Skeletal muscle tissue (tissue), 4 donors: ENCODE results near the gene CPT2. TPM values are rescaled to one million over a fixed set of nuclear protein-coding genes. Genes with fewer than 3 reads are reported as not detected.
"Not testable (repeated sequence)": the region's sequence is repeated elsewhere in the genome, so short reads cannot be mapped to it uniquely, and the experiment has no call there.

Experiments used
- H3K27ac ChIP-seq: one replicate; pipeline ENCODE4 v1.7.0; 2013; ENCODE audit warnings: mild to moderate bottlenecking, low read depth, low read length, inconsistent platforms
- H3K27me3 ChIP-seq, 3 donors: one replicate each; pipeline ENCODE4 v1.7.0; 2013; ENCODE audit warnings: low read length in 3 of 3; ENCODE audit not compliant: control insufficient read depth in 3 of 3, insufficient read depth in 3 of 3
- H3K36me3 ChIP-seq, 3 donors: one replicate each; pipeline ENCODE4 v1.7.0; 2013; ENCODE audit warnings: low read length in 3 of 3; ENCODE audit not compliant: control insufficient read depth in 3 of 3, insufficient read depth in 3 of 3
- H3K4me1 ChIP-seq, 3 donors: one replicate each; pipeline ENCODE4 v1.7.0; 2013; ENCODE audit warnings: low read length in 3 of 3, mild to moderate bottlenecking in 3 of 3; ENCODE audit not compliant: control insufficient read depth in 3 of 3, insufficient read depth in 3 of 3
- H3K4me3 ChIP-seq, 3 donors: one replicate each; pipeline ENCODE4 v1.7.0; 2013; ENCODE audit warnings: low read length in 3 of 3
- H3K9ac ChIP-seq, 3 donors: one replicate each; pipeline ENCODE4 v1.7.0; 2013; ENCODE audit warnings: low read length in 3 of 3, mild to moderate bottlenecking in 3 of 3, moderate library complexity in 2 of 3, low read depth in 1 of 3
- H3K9me3 ChIP-seq, 3 donors: one replicate each; pipeline ENCODE4 v1.7.0; 2013; ENCODE audit warnings: low read length in 3 of 3; ENCODE audit not compliant: control insufficient read depth in 3 of 3
- total RNA-seq: library from RNA; depleted of rRNA; stranded (reverse); fragments of >200 nt; gene quantifications from one replicate; pipeline ENCODE4 v1.2.3, GENCODE V29; 2014
- donor health status: Osteomylitis.

Gene CPT2
- total RNA-seq, 1 donor from 2014 or later: 8.9 TPM

DNA sequence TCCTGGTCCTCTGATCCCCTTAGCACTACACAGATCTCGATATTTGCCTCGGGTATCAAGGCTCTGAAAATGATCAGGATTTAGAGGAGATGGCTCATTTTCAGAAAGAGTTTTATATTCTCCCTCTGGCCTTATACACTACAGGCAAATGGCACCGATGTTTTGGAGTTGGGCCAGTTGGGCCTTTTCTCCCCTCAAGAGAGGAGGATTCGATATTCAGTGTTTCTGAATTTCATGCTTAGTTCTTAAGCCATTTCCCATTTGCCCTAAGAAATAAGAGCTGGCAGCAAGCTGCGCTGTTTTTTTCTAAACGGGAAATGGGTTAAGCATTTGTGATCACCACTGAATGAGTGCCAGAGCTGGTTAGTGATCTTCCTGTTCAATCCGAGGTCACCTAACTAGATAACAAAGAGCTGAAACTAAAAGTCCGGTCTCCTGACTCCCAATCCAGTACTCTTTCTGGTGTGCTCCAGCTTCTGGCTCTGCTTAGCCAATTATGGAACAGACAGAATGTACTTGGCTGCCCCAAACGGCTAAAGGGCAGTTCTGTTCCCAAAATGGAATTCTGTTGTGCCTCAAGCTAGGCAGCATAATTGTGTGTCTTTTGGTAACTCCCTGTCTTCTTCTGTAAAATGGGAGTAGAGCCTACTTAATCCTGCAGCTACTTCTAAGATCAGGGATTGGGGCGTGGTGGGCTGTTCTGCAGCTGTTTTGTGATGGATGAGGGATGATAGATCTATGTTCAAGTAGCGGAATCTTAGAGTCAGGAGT, 1.2 kb upstream of the CPT2 start:
- Histone ChIP-seq H3K9ac (peak overlapping the region in 1 of 3 donors; percentile 94), H3K36me3 (no peaks in the 10 kb centered on the region), H3K27ac (peak overlapping the region; percentile 97), H3K4me3 (peak overlapping the region; percentile 67 to 89 (median 87)), H3K4me1 (peaks cover 26 to 30% (median 28%) of the 10 kb centered on the region in 3 donors), H3K9me3 (no peaks in the 10 kb centered on the region), H3K27me3 (no peaks in the 10 kb centered on the region)

DNA sequence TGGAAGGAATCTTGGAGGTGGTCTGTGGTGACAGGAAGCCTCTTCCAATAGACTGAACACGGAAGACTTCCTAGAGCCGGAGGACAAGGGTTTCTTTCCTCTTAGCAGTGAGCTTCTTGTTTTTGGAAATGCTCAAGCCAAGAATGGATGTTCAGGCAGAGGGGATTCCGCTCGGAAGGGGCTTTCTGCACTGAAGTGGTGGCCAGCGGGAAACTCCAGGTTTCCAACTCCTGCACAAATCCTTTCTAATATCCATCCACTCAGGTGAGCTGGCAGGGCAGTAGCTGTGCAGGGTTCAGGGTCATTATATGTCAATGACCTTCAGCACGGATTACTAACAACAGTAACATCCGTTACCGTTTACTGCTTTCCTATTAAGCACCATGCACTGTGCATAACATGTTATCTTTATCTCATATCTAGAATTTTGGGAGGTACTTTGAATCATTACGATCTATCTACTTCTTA, 573 bp upstream of the CPT2 start:
- Histone ChIP-seq H3K4me1 (peaks cover 26 to 30% (median 28%) of the 10 kb centered on the region in 3 donors), H3K4me3 (peak overlapping the region; percentile 67 to 89 (median 87)), H3K9ac (peak overlapping the region; percentile 52 to 95 (median 94)), H3K27ac (peak overlapping the region; percentile 97), H3K9me3 (no peaks in the 10 kb centered on the region), H3K27me3 (no peaks in the 10 kb centered on the region), H3K36me3 (peaks cover 0 to 4% (median 0%) of the 10 kb centered on the region in 3 donors)

GRCh38 chr1:53197291-53198200, 922 bp downstream of the CPT2 start:
- Histone ChIP-seq H3K27me3 (no peaks in the 10 kb centered on the region), H3K9me3 (no peaks in the 10 kb centered on the region), H3K4me1 (peaks cover 26 to 30% (median 28%) of the 10 kb centered on the region in 3 donors), H3K4me3 (peak overlapping the region; percentile 83 to 89 (median 87)), H3K27ac (peak overlapping the region; percentile 97), H3K36me3 (peaks cover 3 to 15% (median 8%) of the 10 kb centered on the region in 3 donors), H3K9ac (peak overlapping the region; percentile 85 to 95 (median 94))

GRCh38 chr1:53198241-53198651, 1.6 kb downstream of the CPT2 start:
- Histone ChIP-seq H3K9ac (peak overlapping the region; percentile 51 to 95 (median 85)), H3K27ac (peak overlapping the region; percentile 97), H3K4me3 (peak overlapping the region; percentile 0 to 83 (median 38)), H3K9me3 (no peaks in the 10 kb centered on the region), H3K36me3 (peaks cover 9 to 22% (median 15%) of the 10 kb centered on the region in 3 donors), H3K4me1 (peaks cover 26 to 30% (median 28%) of the 10 kb centered on the region in 3 donors), H3K27me3 (no peaks in the 10 kb centered on the region)

DNA sequence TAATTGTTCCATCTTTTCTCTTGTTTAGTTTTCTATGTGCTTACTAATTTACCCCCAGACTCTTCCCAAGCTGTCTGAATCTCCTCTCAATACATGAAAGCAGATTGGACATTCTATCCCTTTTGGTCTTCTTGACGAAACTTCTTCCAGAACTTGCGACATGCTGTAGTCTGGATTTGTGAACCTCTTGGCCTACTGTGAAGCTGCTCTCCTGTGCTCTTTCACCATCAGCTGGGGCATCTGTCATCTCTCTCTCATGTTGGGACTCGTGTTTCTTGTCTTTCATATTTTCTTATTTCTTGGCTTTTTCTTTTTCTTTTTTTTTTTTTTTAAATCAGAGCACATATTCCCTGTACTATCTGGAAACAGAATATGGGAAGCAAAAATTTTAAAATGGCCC, 6.8 kb downstream of the CPT2 start:
- Histone ChIP-seq H3K27ac (no peak overlapping the region), H3K36me3 (peaks cover 18 to 51% (median 47%) of the 10 kb centered on the region in 3 donors), H3K9ac (no peak overlapping the region)

DNA sequence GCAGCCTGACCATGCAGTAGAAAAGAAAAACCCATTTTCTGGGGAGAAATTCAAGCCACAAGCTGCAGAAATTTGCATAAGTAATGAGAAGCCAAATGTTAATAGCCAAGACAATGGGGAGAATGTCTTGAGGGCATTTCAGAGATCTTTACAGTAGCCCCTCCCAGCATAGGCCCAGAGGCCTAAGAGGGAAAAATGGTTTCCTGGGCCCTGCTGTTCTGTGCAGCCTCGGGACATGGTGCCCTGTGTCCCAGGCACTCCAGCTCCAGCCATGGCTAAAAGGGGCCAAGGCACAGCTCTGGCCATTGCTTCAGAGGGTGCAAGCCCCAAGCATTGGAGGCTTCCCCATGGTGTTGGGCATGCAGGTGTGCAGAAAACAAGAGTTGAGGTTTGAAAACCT, 8.9 kb downstream of the CPT2 start:
- H3K27ac ChIP-seq: not testable (repeated sequence)
- peaks cover 31 to 66% (median 63%) of the 10 kb centered on the region in 3 donors for H3K36me3 ChIP-seq

More for the DNA sequence above, 6.8 kb downstream of the CPT2 start:
- H3K27me3 ChIP-seq: no peaks in the 10 kb centered on the region
- H3K4me3 ChIP-seq: no peak overlapping the region
- peaks cover 3 to 6% (median 4%) of the 10 kb centered on the region in 3 donors for H3K4me1 ChIP-seq
- H3K9me3 ChIP-seq: peaks cover 0 to 2% (median 0%) of the 10 kb centered on the region in 3 donors

GRCh38 chr1:53206083-53206685, 9.6 kb downstream of the CPT2 start:
- H3K9me3 ChIP-seq, H3K27ac ChIP-seq, H3K9ac ChIP-seq, H3K4me1 ChIP-seq, H3K4me3 ChIP-seq, H3K27me3 ChIP-seq: not testable (repeated sequence)
- H3K36me3 ChIP-seq: peaks cover 38 to 73% (median 65%) of the 10 kb centered on the region in 3 donors

More for the DNA sequence above, 8.9 kb downstream of the CPT2 start:
- not testable (repeated sequence) for H3K4me1 ChIP-seq, H3K9ac ChIP-seq, H3K9me3 ChIP-seq, H3K4me3 ChIP-seq, H3K27me3 ChIP-seq

DNA sequence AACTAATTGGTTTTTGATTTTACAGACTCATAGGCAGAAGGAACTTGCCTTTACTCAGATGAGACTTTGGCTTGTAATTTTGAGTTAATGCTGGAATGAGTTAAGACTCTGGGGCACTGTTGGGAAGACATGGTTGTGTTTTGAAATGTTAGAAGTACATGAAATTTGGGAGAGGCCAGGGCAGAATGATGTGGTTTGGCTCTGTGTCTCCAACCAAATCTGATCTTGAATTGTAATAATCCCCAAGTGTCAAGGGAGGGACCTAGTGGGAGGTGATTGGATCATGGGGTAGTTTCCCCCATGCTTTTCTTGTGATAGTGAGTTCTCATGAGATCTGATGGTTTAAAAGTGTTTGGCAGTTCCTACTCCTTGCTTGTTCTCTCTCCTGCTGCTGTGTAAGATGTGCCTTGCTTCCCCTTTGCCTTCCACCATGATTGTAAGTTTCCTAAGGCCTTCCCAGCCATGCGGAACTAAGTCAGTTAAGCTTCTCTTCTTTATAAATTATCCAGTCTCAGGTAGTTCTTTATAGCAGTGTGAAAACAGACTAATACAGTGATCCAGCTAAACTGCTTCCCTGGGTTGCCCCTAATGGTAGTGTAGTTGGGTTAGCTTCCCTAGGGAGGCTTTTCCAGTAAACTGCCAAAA, 10.2 kb downstream of the CPT2 start:
- H3K27me3 ChIP-seq: no peaks in the 10 kb centered on the region
- no peak overlapping the region for H3K9ac ChIP-seq
- no peaks in the 10 kb centered on the region for H3K4me1 ChIP-seq
- no peak overlapping the region for H3K27ac ChIP-seq
- no peak overlapping the region for H3K4me3 ChIP-seq
- H3K36me3 ChIP-seq: peaks cover 39 to 73% (median 65%) of the 10 kb centered on the region in 3 donors
- peaks cover 0 to 2% (median 0%) of the 10 kb centered on the region in 3 donors for H3K9me3 ChIP-seq

DNA sequence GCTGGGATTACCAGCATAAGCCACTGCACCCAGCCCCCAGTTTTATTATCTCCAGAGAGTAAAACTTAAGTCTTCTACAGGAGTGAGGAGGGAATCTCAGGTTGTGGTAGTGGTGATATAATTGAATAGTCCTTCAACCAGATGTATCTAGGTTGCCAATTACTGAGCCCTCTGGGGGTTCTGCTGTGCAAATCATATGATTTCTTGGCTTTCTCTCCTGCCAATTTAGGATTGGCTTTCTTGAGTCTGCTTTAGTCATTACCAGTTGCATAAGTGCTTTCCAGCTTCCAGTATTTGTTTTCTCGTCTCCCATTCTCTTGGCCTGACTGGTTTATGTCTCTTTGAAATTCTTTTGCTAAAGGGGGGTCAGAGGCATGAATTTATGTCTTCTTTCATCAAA, 11.1 kb downstream of the CPT2 start:
- H3K9ac ChIP-seq: no peak overlapping the region
- no peaks in the 10 kb centered on the region for H3K27me3 ChIP-seq
- no peaks in the 10 kb centered on the region for H3K4me1 ChIP-seq
- H3K27ac ChIP-seq: no peak overlapping the region
- H3K4me3 ChIP-seq: no peak overlapping the region
- peaks cover 0 to 2% (median 0%) of the 10 kb centered on the region in 3 donors for H3K9me3 ChIP-seq
- peaks cover 38 to 72% (median 61%) of the 10 kb centered on the region in 3 donors for H3K36me3 ChIP-seq
